Stimulated activated naive CD8-positive, alpha-beta T cell treated with anti-CD3 and anti-CD28 coated beads, Interleukin-15, Interleukin-2, amounts not matched to agents 100 ng/mL and 50 ng/mL, for 24 hours (primary cell): ENCODE measurements around the gene CLTRN.

Experiments
- H3K27ac Mint-ChIP-seq: one replicate; pipeline ENCODE4 v1.8.0; 2021; ENCODE audit warnings: mild to moderate bottlenecking, mixed read lengths
- H3K27me3 Mint-ChIP-seq: one replicate; pipeline ENCODE4 v1.8.0; 2021; ENCODE audit warnings: mixed read lengths
- H3K36me3 Mint-ChIP-seq: one replicate; pipeline ENCODE4 v1.8.0; 2021; ENCODE audit warnings: low read depth, mixed read lengths
- H3K4me1 Mint-ChIP-seq: one replicate; pipeline ENCODE4 v1.8.0; 2021; ENCODE audit warnings: low read depth, mixed read lengths
- H3K4me3 Mint-ChIP-seq: one replicate; pipeline ENCODE4 v1.8.0; 2021; ENCODE audit warnings: mild to moderate bottlenecking, mixed read lengths
- H3K9me3 Mint-ChIP-seq: one replicate; pipeline ENCODE4 v1.8.0; 2021; ENCODE audit warnings: mixed read lengths

CLTRN gene

DNA sequence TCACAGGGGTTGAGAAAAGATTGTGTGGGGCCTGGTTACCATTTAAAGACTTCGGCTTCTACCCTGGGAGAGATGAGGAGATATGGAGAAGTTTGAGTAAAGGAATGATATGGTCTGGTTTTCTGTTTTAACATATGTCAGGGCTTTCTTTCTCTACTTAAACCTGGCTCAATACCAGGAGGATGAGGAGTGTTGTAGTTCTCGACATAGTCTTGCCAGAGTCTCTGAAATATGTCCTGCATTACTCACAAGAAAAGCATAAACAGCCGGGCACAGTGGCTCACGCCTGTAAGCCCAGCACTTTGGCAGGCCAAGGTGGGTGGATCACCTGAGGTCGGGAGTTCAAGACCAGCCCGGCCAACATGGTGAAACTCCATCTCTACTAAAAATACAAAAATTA is 47.5 kb downstream of the CLTRN start:
- Mint-ChIP-seq H3K4me1 (no peaks in the 10 kb centered on the region), H3K4me3 (no peak overlapping the region), H3K9me3 (no peaks in the 10 kb centered on the region), H3K27ac (no peak overlapping the region), H3K27me3 (peaks cover 3% of the 10 kb centered on the region), H3K36me3 (no peaks in the 10 kb centered on the region)

DNA sequence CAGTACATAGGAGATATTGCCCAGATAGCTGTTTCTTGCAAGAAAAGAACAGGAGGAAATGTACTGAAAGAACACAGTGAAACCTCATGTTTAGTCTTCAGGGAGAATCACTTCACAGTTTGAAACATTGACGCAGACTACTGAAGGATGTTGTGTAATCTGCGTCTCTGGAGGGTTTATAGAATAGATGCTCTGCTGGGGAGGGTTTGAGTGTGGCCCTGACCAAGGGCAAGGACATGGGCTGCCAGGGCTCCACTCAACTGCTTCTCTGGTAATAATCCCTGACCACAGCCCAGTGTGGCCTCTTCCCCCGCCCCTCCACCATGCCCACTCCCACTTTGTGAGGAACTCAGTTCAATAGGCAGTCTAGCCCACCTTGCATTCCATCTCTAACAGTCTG is 48.1 kb downstream of the CLTRN start:
- Mint-ChIP-seq H3K4me3 (no peak overlapping the region), H3K27ac (no peak overlapping the region), H3K9me3 (no peaks in the 10 kb centered on the region), H3K27me3 (peaks cover 3% of the 10 kb centered on the region), H3K36me3 (no peaks in the 10 kb centered on the region), H3K4me1 (no peaks in the 10 kb centered on the region)

DNA sequence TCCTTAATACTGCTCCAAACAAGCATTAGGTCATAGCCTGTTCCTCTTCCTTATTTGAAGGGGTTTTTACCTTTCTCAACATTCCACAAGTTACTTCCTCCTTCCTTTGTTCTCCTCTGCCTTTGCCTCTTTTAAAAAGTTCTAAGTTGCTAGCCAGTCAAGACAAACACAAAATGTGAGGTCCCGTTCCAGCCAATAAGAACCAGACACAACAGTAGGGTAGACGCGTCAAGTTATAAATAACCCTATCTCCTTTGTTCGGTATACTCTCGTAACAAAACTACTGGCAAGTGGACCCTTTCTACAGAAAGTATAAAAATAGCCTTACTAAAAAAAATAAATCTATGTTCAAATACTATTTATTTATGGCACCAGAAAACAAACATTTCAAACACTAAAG is 57.5 kb downstream of the CLTRN start:
- Mint-ChIP-seq H3K27me3 (peaks cover 4% of the 10 kb centered on the region), H3K4me3 (no peak overlapping the region), H3K4me1 (no peaks in the 10 kb centered on the region), H3K36me3 (no peaks in the 10 kb centered on the region), H3K9me3 (no peaks in the 10 kb centered on the region), H3K27ac (no peak overlapping the region)

DNA sequence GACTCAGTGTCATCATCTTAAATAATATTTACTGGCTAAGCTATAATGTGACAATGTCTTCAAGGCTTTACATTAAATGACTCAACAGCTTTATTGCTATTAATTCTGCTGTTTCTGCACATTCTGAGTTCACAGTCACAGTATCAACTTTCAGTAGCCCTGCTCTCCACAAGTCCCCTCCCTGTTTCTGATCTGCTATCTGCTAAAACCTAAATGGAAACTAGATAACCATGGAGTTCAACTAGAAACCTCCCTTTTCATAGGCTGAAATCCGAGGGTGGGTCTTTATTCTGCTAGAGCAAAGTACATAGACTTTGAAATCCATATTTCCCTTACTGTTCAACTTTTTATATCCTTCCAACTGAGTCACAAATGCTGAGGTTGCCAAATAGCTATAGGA is 58.5 kb downstream of the CLTRN start:
- H3K27me3 Mint-ChIP-seq, result peaks cover 7% of the 10 kb centered on the region
- H3K4me1 Mint-ChIP-seq, result no peaks in the 10 kb centered on the region
- no peaks in the 10 kb centered on the region for H3K9me3 Mint-ChIP-seq
- H3K4me3 Mint-ChIP-seq, result no peak overlapping the region
- no peak overlapping the region for H3K27ac Mint-ChIP-seq
- no peaks in the 10 kb centered on the region for H3K36me3 Mint-ChIP-seq

DNA sequence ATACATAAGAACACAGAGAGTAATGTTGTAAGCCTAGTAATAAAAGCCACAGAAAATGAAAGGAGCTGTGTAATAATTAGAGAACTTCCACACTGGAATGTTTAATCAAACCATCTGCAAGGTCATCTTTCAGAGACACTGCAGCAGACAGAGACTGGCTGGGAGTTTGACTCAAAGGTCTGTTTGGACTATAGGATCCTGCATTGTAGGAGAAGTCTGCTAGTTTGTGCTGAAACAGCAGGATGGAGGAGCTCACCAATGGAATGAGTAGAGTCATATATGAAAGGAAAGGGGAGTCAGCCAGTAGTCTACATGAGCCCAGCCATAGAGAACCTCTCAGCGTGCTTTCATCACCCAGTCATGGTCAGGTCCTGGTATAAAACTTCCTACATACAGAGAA is 59.4 kb downstream of the CLTRN start:
- Mint-ChIP-seq H3K36me3 (no peaks in the 10 kb centered on the region), H3K4me3 (no peak overlapping the region), H3K4me1 (no peaks in the 10 kb centered on the region), H3K9me3 (no peaks in the 10 kb centered on the region), H3K27me3 (peaks cover 7% of the 10 kb centered on the region), H3K27ac (no peak overlapping the region)

DNA sequence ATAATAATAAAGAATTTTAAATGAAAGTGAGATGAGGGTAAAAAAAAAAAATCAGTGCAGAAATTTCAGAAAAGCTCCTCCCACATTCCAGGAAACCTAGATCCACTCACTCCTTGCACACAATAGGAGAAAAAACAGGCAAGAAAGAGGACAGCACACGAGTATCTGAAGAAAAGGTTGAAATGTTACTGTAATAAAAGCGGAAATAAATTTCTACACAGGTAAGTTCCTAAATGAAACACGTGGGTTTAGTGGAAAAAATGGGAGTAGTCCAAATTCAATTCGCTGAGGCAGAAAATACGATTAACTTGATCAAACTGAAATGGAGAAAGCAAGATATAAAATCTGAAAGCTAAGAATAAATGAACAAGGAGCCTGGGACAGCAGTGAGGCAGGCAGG is 61.8 kb downstream of the CLTRN start:
- H3K36me3 Mint-ChIP-seq, result no peaks in the 10 kb centered on the region
- no peaks in the 10 kb centered on the region for H3K9me3 Mint-ChIP-seq
- peaks cover 7% of the 10 kb centered on the region for H3K27me3 Mint-ChIP-seq
- H3K27ac Mint-ChIP-seq, result no peak overlapping the region
- no peak overlapping the region for H3K4me3 Mint-ChIP-seq
- H3K4me1 Mint-ChIP-seq, result no peaks in the 10 kb centered on the region

DNA sequence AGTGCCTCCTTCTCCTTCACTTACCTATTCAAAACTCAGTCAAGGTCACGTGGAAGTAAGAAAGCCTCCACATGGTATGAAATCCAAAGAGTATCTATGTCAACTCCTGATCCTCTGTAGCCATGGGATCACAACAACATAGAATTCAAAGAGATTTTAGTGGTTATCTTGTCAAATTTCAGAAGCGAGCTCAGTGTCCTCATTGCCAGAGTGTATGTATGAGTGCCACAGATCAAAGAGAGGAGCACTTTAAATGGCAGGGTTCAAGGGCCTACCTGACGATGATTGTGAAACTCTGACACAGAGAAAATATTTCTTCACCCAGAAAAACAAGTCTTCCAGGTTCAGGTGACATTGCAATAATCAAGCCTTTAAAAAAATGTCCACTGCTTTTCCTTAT is 62.7 kb downstream of the CLTRN start:
- H3K36me3 Mint-ChIP-seq, result no peaks in the 10 kb centered on the region
- H3K4me3 Mint-ChIP-seq, result no peak overlapping the region
- H3K27ac Mint-ChIP-seq, result no peak overlapping the region
- H3K27me3 Mint-ChIP-seq, result peaks cover 7% of the 10 kb centered on the region
- no peaks in the 10 kb centered on the region for H3K9me3 Mint-ChIP-seq
- H3K4me1 Mint-ChIP-seq, result no peaks in the 10 kb centered on the region

DNA sequence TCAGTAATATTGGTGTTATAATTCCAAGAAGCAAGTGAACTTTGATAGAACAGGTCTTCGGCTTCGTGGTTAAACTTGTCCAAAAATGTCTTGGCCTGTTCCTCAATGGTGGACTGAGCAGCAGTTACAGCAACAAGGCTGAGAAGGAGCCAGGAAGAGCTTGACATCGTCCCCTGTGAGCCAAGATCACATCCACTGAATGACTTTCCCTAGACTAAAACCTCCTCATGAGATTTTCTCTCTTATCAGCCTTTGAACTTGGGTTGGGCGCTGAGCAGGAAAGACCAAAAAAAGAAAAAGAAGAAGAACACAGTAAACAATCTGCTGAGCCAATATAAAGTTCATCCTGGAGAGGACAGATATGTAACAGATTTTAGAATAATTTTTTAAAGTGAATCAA is 63.9 kb downstream of the CLTRN start, which contains the start of gene ACE2:
TSS of gene ACE2 (minus strand) at position 216 of the 400 bp plus-strand sequence. CDS start at position 167, 49 bp downstream.
- Mint-ChIP-seq H3K4me3 (no peak within 1 kb of the TSS), H3K27me3 (peaks cover 7% of the 10 kb centered on the region), H3K4me1 (no peaks in the 10 kb centered on the region), H3K27ac (no peak within 1 kb of the TSS), H3K9me3 (no peaks in the 10 kb centered on the region), H3K36me3 (no peaks in the 10 kb centered on the region)

DNA sequence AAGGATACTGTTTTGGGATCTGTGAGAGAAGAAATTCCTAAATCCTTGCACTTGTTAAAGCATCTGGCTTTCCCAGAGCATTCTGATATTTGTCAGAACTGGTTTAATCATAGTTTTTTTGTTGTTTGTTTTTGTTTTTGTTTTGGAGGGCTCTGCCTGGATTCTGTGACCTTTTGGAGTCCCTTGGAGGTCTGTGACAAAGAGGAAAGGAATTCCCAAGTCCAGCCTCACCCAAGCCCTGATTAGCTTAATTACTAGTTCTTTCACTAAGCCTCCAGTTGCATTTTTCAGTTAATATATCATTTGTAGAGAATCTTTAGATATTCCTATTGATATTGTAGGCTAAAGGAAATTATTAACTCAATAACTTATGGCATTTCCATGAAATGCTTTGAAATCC is 64.6 kb downstream of the CLTRN start:
- no peaks in the 10 kb centered on the region for H3K4me1 Mint-ChIP-seq
- H3K27ac Mint-ChIP-seq, result no peak overlapping the region
- no peak overlapping the region for H3K4me3 Mint-ChIP-seq
- H3K36me3 Mint-ChIP-seq, result no peaks in the 10 kb centered on the region
- H3K9me3 Mint-ChIP-seq, result no peaks in the 10 kb centered on the region
- H3K27me3 Mint-ChIP-seq, result peaks cover 4% of the 10 kb centered on the region

DNA sequence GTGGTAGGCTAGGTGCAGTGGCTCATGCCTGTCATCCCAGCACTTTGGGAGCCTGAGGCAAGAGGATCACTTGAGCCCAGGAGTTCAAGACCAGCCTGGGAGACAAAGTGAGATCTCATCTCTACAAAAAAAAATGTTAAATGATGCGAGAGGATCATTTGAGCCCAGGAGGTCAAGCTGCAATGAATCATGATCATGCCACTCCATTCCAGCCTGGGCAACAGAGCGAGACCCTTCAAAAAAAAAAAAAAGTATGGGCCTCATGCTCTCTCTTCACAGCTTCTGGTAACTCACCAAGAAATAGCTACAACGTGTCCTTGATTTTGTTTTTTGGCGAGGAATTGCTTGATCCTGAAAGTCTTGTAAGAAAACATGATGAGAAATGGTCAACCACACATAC is 65.1 kb downstream of the CLTRN start:
- no peak overlapping the region for H3K4me3 Mint-ChIP-seq
- H3K27ac Mint-ChIP-seq, result no peak overlapping the region
- H3K4me1 Mint-ChIP-seq, result no peaks in the 10 kb centered on the region
- H3K27me3 Mint-ChIP-seq, result peaks cover 4% of the 10 kb centered on the region
- no peaks in the 10 kb centered on the region for H3K36me3 Mint-ChIP-seq
- H3K9me3 Mint-ChIP-seq, result no peaks in the 10 kb centered on the region

DNA sequence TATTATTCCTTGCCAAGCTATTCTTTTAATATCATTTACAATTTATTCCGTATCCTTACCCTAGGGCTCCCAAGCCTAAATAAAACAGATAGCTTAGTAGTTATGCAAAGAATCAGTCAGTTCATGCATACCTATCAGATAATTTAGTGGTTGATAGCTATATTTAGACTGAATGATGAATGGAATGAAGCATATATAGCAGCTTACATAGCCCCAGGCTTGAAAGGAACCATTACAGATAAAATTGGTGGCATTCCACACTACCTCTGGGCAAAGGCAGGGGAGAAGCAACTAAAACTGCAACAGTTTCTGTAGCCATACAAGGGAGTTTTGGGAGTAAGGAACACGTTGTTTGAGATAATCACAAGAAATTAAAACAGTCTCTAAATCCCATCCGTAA is 66.6 kb downstream of the CLTRN start:
- no peaks in the 10 kb centered on the region for H3K36me3 Mint-ChIP-seq
- no peak overlapping the region for H3K4me3 Mint-ChIP-seq
- H3K27me3 Mint-ChIP-seq, result peaks cover 9% of the 10 kb centered on the region
- H3K4me1 Mint-ChIP-seq, result no peaks in the 10 kb centered on the region
- no peaks in the 10 kb centered on the region for H3K9me3 Mint-ChIP-seq
- no peak overlapping the region for H3K27ac Mint-ChIP-seq

DNA sequence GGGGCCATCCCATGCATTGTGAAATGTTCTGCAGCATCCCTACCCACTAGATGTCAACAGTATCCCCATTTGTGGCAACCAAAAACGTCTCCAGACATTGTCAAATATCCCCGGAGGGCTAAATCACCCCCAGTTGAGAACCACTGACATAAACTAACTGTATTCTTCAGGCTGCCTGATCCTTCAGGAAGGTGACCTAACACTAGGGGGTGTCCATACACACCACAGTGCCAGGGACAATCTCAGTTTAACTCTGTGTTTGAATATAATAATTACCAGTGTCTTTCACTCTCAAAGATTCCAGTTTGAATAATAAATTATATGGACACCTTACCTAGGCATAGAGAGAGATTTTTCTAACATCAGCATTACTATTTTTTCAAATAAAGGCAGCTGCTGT is 70.2 kb downstream of the CLTRN start:
- H3K9me3 Mint-ChIP-seq, result no peaks in the 10 kb centered on the region
- H3K27ac Mint-ChIP-seq, result no peak overlapping the region
- H3K36me3 Mint-ChIP-seq, result no peaks in the 10 kb centered on the region
- peaks cover 11% of the 10 kb centered on the region for H3K27me3 Mint-ChIP-seq
- H3K4me1 Mint-ChIP-seq, result no peaks in the 10 kb centered on the region
- no peak overlapping the region for H3K4me3 Mint-ChIP-seq

DNA sequence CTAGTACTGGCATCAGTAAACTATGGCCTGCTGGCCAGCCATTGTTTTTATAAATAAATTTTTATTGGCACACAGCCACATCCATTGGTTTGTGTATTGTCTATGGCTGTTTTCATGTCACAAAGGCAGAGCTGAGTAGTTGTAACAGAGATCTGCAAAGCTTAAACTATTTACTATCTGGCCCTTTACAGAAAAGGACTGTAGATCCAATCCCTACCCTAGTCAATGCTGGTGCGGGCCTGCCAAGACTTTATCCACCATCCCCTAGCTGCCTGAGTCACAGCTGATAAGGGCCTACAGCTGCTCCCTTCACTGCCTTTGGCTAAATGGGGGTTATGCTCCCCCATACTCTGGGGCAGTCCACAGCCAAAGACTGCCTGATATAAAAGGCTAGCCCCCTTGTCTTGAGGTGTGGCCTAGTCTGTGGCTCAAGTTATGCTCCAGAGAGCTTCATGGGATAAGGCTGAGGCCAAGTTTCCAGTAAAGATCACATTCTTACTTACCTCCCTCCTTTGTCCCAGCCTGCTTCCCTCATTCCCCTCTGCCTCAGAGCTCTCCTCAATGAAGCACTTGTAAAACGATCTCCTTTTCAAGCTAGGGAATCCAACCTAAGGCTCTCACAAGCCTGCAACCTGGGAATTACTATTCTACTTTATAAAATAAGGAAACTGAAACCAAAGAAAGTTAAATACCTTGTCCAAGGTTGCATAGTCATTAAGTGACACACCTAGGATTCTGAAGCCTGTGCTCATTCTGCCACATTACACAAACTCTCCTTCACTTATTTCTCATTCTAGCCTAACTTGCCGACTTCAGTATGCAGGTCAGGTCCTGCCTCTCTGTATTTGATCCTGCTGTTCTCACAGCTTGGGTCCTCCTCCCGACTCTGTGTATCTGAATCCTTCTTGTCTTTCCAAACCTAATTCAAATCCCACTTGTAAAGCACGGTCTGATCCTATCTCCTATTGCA is 84.5 kb downstream of the CLTRN start:
- H3K9me3 Mint-ChIP-seq, result no peaks in the 10 kb centered on the region
- no peaks in the 10 kb centered on the region for H3K4me1 Mint-ChIP-seq
- no peak overlapping the region for H3K4me3 Mint-ChIP-seq
- no peak overlapping the region for H3K27ac Mint-ChIP-seq
- H3K27me3 Mint-ChIP-seq, result peaks cover 3% of the 10 kb centered on the region
- H3K36me3 Mint-ChIP-seq, result no peaks in the 10 kb centered on the region
